GM21447 (cell line): Measurements from ENCODE around the gene PLEKHG3.

Experiments used
- ATAC-seq: cut with Tn5 transposase; IDR thresholded peaks from one replicate; pipeline ENCODE4 v1.9.1; 2021; ENCODE audit not compliant: unreplicated experiment

The PLEKHG3 gene

GRCh38 chr14:64762044-64763034 lies 58.1 kb downstream of the PLEKHG3 start:
- no peak for ATAC-seq

- no peak for ATAC-seq
Measured at GRCh38 chr14:64763085-64763782, 59.0 kb downstream of the PLEKHG3 start.

GRCh38 chr14:64763801-64764621 lies 59.8 kb downstream of the PLEKHG3 start:
- ATAC-seq: no peak

GRCh38 chr14:64764641-64765520 lies 60.7 kb downstream of the PLEKHG3 start:
- ATAC-seq: no peak

- no peak for ATAC-seq
Measured at GRCh38 chr14:64765740-64766302, 61.6 kb downstream of the PLEKHG3 start.

- no peak for ATAC-seq
Measured at GRCh38 chr14:64766430-64767151, 62.4 kb downstream of the PLEKHG3 start.

GRCh38 chr14:64767215-64767964 lies 63.2 kb downstream of the PLEKHG3 start:
- ATAC-seq: no peak

GRCh38 chr14:64768401-64769095 lies 64.3 kb downstream of the PLEKHG3 start:
- no peak for ATAC-seq

GRCh38 chr14:64769096-64770020 lies 65.1 kb downstream of the PLEKHG3 start:
- no peak for ATAC-seq

GRCh38 chr14:64770751-64771150 lies 66.5 kb downstream of the PLEKHG3 start:
- no peak for ATAC-seq

- ATAC-seq: no peak
Measured at GRCh38 chr14:64771161-64771560, 66.9 kb downstream of the PLEKHG3 start.

GRCh38 chr14:64772397-64772950 lies 68.2 kb downstream of the PLEKHG3 start:
- no peak for ATAC-seq

- ATAC-seq: no peak
Measured at GRCh38 chr14:64773046-64773445, 68.8 kb downstream of the PLEKHG3 start.

GRCh38 chr14:64773577-64773976 lies 69.4 kb downstream of the PLEKHG3 start:
- no peak for ATAC-seq

- ATAC-seq: no peak
Measured at GRCh38 chr14:64774272-64774671, 70.0 kb downstream of the PLEKHG3 start.

GRCh38 chr14:64775081-64775777 lies 71.0 kb downstream of the PLEKHG3 start:
- no peak for ATAC-seq
